Lower leg skin (tissue), 4 donors: ENCODE results near the gene TESK2. TPM values are rescaled to one million over a fixed set of nuclear protein-coding genes. Genes with fewer than 3 reads are reported as not detected.
A peak's percentile ranks its signal among the peaks of the same experiment; 100 is the strongest.

Experiments used
- DNase-seq, 2 donors: peaks; one replicate each; pipeline ENCODE4 v3.0.0-alpha.2; 2019; ENCODE audit warnings: low spot score in 2 of 2
- H3K4me3 ChIP-seq: fragments of 200-600 bp; sonication (generic); 2 replicates; pipeline ENCODE4 v1.5.1; 2017; ENCODE audit warnings: mild to moderate bottlenecking, low read depth; ENCODE audit not compliant: poor library complexity, severe bottlenecking
- POLR2A ChIP-seq, 2 donors: fragments of 450-650 bp; IDR thresholded peaks; one replicate each; pipeline ENCODE4 v1.6.1; 2016 to 2017; ENCODE audit warnings: antibody characterized with exemption in 2 of 2, mild to moderate bottlenecking in 1 of 2, moderate library complexity in 1 of 2
- WGBS, 2 donors: methylation state at CpG; one replicate each; pipeline ENCODE4 v1.1.5; 2018; 5-methylcytosine and 5-hydroxymethylcytosine counted together
- intact Hi-C: fragments of 100-400 bp; cut with DNase I; formaldehyde crosslinking; loops from one replicate; pipeline ENCODE4 v1.15.0; 2023; ENCODE audit warnings: low total_unique reads
- total RNA-seq, 4 donors: library from RNA; depleted of rRNA; stranded (reverse); fragments of >200 nt; gene quantifications; one replicate each; pipeline ENCODE4 v1.1.0, GENCODE V29; 2016
- TF ChIP-seq, protein P1 (sequence below), 3 donors: fragments of 450-650 bp; IDR thresholded peaks; one replicate each; pipeline ENCODE4 v1.5.1; 2016; ENCODE audit warnings: antibody characterized with exemption in 3 of 3, mild to moderate bottlenecking in 3 of 3, moderate library complexity in 2 of 3

TESK2 gene
- total RNA-seq, 4 donors from 2014 or later, result 16.9 to 23.8 (median 20.0) TPM

DNA sequence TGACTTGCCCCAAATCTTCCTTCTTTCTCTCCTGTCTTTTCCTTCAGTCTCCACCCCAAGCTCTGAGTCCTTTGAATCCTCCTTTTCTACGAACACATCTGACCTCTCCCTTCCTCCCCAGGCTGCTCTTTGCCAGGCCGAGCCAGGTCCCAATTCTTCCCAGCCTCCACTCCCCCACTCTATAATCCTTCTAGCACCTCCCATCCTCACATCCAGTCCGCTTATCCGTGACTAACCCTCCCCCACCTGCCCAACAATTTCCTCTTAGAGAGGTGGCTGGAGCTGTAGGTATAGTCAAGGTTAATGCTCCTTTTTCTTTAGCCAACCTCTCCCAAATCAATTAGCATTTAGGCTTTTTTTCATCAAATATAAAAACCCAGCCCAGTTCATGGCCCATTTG is 173.8 kb downstream of the TESK2 start:
- peak in 1 of 2 donors; percentile 42 for DNase-seq
- intact Hi-C loops, result no loop called here
- WGBS, 2 donors, result 67% methylated on average over 4 of the region's 4 CpGs
- no peak overlapping the region for H3K4me3 ChIP-seq
- TF ChIP-seq POLR2A (IDR thresholded peaks at IDR 0.05), result no peak
- TF ChIP-seq, protein P1, sequence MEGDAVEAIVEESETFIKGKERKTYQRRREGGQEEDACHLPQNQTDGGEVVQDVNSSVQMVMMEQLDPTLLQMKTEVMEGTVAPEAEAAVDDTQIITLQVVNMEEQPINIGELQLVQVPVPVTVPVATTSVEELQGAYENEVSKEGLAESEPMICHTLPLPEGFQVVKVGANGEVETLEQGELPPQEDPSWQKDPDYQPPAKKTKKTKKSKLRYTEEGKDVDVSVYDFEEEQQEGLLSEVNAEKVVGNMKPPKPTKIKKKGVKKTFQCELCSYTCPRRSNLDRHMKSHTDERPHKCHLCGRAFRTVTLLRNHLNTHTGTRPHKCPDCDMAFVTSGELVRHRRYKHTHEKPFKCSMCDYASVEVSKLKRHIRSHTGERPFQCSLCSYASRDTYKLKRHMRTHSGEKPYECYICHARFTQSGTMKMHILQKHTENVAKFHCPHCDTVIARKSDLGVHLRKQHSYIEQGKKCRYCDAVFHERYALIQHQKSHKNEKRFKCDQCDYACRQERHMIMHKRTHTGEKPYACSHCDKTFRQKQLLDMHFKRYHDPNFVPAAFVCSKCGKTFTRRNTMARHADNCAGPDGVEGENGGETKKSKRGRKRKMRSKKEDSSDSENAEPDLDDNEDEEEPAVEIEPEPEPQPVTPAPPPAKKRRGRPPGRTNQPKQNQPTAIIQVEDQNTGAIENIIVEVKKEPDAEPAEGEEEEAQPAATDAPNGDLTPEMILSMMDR (IDR thresholded peaks at IDR 0.05), result no peak

DNA sequence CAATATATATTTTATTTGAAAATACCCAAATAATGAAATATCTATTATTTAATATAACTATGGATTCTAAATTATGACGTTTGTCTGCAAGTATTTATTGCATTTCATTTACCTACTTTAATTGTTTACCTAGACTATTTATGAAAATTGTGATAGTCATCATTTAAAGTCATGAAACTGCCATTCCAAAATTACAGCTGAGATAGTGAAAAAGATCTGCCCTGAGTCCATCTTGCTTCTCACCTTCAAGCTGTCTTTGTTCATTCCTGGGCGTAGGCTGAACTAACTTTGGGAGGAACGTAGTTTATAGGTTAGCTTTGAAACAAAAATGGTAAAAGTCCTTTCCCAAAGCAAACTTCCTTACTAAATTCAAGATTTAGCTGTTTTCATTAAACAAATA is 176.7 kb downstream of the TESK2 start:
- no peak for DNase-seq
- intact Hi-C loops, result no loop called here
- no peak for TF ChIP-seq POLR2A (IDR thresholded peaks at IDR 0.05)
- TF ChIP-seq, protein P1 (IDR thresholded peaks at IDR 0.05), result no peak
- WGBS, 2 donors, result 77% methylated on average over 3 of the region's 3 CpGs
- no peak overlapping the region for H3K4me3 ChIP-seq

DNA sequence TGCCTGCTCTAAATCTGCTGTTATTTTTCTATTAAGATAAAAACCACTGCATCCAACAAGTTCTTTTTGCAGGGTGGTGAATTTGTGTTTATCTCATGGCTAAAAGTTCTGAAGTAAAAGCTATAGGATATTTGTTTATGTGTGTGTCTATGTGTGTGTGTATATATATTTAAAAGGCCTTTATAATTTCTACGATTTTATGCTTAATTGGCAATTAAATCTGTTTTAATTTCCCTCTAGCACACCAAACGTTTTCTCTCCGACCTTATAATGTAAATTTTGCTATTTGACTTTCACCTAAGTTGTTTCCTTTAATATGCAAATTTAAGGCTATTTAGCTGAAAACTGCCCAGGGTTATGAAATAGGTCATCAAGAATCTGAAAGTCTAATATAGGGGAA is 184.1 kb downstream of the TESK2 start:
- intact Hi-C loops, result no loop called here
- TF ChIP-seq POLR2A (IDR thresholded peaks at IDR 0.05), result no peak
- TF ChIP-seq, protein P1 (IDR thresholded peaks at IDR 0.05), result no peak
- 77 to 84% methylated on average over 3 of the region's 3 CpGs for WGBS, 2 donors
- no peak for DNase-seq
- H3K4me3 ChIP-seq, result no peak overlapping the region

DNA sequence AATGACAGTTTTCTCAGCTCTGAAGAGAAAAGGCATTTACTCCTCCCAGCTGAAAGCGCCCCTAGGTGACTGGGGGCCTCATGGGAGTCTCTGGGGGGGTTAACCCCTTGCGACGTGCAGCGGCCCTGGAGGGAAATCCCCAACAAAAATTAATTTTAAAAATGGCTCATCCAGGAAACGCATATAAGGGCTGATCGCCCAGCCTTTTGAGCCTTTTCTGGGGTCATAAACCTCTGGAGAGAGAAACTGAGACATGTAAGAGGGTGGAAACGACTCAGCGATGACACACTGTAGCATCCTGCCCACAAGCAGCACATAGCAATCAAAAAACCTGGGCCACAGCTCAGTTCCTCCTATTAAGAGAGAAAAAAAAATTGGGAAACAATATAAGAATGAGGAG is 184.6 kb downstream of the TESK2 start:
- H3K4me3 ChIP-seq, result no peak overlapping the region
- 57 to 59% methylated on average over 8 of the region's 8 CpGs for WGBS, 2 donors
- intact Hi-C loops, result no loop called here

DNA sequence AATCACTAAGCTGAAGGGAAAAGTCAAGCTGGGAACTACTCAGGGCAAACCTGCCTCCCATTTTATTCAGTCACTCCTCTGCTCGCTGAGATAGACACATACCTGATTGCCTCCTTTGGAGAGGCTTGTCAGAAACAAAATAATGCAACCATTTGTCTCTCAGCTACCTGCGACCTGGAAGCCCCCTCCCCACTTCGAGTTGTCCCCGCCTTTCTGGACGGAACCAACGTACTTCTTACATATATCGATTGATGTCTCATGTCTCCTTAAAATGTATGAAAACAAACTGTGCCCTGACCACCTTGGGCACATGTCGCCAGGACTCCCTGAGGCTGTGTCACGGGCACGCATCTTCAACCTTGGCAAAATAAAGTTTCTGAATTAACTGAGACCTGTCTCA is 185.7 kb downstream of the TESK2 start:
- no peak overlapping the region for H3K4me3 ChIP-seq
- DNase-seq, result peak in 1 of 2 donors; percentile 49
- TF ChIP-seq, protein P1 (IDR thresholded peaks at IDR 0.05), result no peak
- no peak for TF ChIP-seq POLR2A (IDR thresholded peaks at IDR 0.05)
- intact Hi-C loops, result loop anchor here (2.0 kb wide), 1 partner anchor 34 kb away; no protein-coding TSS in a partner anchor
- WGBS, 2 donors, result 88 to 90% methylated on average over 10 of the region's 10 CpGs

More for the DNA sequence above, 184.6 kb downstream of the TESK2 start:
- TF ChIP-seq, protein P1 (IDR thresholded peaks at IDR 0.05), result no peak
- no peak for TF ChIP-seq POLR2A (IDR thresholded peaks at IDR 0.05)
- DNase-seq, result no peak
